GM15510 (cell line): ENCODE results near the gene SPRY1.

ENCODE experiments used
- POLR2A ChIP-seq: IDR thresholded peaks from 3 replicates; pipeline ENCODE4 v1.6.1; 2011; ENCODE audit warnings: borderline replicate concordance; ENCODE audit not compliant: insufficient read length; ENCODE audit errors: extremely low read depth

The SPRY1 gene, protein sequence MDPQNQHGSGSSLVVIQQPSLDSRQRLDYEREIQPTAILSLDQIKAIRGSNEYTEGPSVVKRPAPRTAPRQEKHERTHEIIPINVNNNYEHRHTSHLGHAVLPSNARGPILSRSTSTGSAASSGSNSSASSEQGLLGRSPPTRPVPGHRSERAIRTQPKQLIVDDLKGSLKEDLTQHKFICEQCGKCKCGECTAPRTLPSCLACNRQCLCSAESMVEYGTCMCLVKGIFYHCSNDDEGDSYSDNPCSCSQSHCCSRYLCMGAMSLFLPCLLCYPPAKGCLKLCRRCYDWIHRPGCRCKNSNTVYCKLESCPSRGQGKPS

DNA sequence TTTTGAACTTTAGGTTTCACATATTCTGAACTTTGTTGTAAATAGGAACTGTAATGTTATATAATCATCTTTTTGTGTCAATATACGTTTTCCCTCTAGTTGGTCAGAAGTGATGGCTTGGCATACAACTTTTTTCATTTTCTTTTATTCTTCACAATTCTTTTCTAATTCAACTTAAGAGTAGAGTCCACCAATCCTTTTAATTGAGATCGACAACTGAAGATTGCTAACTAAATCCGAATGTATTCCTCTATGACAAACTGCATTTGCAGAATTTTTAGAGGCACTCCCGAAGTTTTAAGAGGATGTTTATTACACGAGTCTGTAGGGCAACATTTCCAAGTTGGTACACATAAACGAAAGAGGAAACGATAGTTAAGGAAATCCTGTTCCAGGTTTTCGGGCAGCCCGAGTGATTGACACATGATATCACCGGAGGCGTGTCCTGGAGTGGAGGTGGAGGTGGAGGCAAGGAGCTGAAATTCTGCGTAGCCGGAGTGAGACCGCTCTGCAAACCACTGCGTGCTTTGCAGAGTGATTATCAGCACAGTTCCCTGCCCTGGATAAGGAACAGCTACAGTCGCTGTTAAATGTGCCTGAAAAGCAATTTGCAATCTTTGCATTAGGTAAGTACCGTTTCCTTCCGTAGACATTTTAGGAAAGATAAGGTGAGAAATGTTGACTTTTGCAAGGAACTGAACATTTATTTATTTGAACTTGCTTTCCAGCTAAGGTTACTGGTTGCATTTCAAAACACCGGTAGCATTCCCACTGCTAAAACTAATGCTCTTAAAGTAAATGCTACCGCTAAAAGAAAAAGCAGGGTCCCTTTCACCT is at the start of gene SPRY1:
SPRY1 (plus strand) TSS at position 489 of the 837 bp plus-strand sequence. CDS start 4,797 bp downstream, outside the sequence.
- no peak for TF ChIP-seq POLR2A

DNA sequence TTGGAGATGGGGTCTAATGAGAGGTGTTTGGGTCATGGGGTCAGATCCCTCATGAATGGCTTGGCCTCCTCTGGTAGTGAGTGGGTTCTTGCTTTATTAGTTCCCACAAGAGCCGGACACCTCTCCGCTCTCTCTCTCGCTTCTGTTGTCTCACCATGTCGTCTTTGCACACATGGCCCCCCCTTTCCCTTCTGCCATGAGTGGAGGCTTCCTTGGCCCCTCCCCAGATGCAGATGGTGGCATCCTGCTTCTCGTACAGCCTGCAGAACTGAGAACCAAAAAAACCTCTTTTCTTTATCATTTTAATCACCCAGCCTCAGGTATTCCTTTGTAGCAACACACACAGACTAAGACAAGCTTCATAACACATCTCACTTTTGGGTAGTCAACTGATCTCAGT is 49.6 kb upstream of the SPRY1 start:
- TF ChIP-seq POLR2A, result no peak

DNA sequence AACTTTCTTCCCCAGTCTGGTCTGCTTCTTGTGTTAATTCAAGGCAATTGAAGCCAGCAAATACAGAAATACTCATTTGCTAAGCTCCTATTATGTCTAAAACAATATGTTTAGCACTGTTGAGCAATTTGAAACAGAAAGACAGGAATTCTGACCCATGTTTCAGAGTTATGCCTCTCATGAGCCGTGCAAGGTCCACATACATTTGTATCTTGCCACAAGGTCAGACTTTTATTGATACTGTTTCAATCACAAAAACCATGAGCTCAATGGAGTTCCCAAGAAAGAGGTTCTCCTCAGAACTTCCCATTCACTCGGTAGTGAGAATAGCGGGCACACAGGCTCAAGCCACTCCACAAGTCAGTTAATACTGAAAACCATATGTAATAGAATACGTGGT is 47.6 kb upstream of the SPRY1 start:
- TF ChIP-seq POLR2A, result no peak

DNA sequence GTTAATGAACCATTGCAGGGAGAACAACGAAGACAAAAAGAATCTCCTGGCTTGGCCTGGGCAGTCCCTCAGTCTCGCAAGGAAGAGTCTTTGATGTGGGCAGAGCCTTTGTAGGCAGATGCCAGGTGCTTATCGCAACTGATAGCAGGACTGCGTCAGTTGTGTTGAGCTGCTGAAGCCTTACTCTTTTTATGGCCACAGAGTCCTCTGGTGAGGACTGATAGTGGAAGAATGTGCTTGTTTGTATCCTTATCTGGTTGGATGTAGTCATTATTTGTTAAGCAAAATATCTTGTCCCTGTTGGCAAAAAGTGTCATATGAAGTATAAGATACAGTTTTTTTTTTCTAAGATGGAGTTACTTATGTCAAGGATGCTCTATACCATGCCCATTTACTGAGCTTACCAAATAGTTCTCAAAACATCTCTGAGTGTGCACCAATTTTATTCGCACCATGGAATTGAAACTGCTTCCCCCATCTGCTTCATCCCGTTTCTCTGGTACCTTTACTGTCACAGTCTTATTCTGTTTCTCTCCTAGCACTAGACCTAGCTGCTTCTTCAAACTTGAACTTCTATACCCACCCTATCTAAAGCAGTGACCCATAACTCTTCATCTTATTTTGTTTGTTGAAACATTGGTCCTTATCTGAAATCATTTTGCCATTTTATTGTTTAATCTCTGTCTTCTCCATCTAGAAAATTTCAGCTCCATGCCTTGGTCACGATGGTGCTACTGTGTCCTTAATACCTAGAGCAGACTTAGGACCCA is 47.0 kb upstream of the SPRY1 start:
- TF ChIP-seq POLR2A, result no peak

DNA sequence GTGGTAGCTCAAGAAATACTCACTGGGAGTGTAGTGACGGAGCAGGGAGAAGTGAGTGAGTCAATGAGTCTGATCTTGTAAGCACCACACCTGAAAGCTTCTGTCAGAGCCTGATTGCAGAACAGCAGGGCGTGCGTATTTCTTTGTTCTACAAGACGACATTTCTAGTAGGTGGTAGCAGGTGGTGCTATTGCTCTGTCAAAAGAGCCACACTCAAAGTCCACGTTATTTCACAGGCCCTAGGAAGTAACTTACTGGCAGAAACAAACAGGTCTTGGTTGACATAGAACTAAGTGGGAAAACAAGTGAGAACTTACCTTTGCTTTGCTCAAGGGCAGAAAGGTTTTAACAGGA is 46.4 kb upstream of the SPRY1 start:
- no peak for TF ChIP-seq POLR2A

DNA sequence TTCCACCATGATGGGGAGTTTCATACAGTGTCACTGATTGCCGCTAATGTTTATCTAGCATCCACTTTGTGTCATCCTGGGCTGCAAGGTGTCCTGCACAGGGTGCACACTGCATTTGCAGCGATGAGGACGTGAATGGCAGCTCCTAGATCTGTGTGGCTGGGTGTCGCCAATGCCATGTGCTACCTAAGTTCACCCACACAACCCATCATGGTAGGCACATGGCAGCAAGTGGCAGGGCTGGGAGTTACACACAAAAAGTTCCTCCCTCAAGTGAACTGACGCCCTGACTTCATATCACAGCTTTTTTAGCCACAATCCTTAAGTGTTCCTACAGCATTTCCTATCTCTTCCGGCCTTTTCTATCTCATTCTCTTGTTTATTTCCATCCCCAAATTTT is 45.9 kb upstream of the SPRY1 start:
- TF ChIP-seq POLR2A, result no peak

DNA sequence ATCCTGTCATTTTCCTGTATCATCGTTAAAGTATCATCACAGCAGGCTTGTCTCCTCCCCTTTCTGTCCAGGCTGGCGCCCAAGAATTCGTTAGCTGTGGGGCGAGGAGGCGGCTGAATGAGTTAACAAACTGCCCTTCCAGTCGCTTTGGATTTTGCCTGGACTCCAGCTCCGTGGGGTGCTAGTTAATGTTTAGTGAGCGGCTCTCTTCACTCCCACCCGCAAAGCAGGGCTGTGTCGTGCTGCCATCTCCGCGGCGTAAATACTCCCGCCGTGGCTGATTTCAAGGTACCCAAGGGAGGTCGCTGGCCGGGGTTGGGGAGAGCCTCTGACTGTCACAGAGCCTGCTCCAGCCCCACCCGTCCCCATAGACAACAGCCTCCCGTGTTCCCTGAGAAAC is 44.9 kb upstream of the SPRY1 start:
- no peak for TF ChIP-seq POLR2A

DNA sequence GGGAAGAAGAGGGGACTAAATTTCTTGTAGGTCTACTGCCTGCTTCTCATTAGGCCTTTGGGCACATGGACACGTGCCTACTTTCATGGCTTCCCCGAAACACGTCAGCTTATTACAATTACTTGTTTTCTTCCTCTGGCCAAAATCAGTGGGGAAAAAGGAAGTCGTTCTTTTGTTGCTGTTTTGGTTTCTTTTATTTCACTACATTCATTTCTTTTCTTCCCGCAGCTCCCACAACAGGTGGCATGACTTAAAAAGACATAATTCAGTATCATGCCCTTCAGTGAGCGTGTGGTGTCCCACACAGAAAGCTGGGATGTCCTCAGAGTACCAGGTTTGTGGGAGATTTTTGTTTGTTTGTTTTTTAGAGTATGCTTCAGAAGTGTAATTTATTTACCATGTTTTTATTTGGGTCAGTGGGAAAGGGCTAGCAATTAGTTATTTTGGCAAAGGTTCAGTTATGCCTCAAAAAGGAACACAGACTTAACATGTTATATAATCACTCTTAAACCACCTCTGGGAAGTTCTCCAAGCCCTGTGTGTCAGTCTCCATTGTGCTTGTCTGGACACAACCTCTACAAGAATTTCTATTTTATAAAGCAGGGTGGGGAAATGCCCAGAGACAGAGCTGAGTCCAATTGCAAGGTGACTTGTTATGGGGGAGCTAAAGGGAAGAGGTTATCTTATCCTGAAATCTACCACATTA is 44.2 kb upstream of the SPRY1 start:
- TF ChIP-seq POLR2A, result no peak

DNA sequence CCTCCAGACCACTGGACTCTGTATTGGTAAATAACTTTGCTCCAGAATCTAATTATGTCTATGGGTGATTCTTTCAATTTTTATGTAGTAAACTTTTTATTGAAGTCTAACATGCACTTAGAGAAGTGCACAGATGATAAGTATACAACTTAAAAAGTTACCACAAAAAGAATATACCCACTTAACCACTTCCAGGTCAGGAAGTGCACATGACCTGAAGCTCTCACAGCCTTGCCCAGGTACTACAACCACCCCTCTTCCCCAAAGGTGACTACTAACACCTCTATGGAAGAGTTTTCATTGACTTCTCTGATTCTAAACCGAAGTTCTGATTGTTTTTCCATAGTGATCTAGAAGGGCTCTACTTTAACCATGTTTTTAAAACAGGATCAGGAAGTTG is 43.6 kb upstream of the SPRY1 start:
- no peak for TF ChIP-seq POLR2A

DNA sequence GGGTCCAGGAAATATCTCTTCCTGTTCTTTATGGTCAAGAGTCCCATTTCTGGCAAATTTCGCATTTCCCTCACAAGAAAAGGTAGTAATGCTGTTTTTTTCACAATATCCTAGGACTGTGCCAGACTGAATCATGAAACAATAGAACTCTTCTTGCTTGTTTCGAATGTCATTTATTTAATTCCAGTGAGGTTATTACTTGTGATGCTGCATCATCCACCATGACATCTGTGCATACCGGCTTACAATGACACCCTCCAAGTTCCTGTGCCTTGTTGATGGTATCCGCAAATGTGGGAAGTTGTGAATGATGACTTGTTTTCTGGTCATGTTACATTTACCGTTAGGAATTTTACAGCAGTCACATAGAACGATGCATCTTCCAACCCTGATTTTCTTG is 42.9 kb upstream of the SPRY1 start:
- no peak for TF ChIP-seq POLR2A

DNA sequence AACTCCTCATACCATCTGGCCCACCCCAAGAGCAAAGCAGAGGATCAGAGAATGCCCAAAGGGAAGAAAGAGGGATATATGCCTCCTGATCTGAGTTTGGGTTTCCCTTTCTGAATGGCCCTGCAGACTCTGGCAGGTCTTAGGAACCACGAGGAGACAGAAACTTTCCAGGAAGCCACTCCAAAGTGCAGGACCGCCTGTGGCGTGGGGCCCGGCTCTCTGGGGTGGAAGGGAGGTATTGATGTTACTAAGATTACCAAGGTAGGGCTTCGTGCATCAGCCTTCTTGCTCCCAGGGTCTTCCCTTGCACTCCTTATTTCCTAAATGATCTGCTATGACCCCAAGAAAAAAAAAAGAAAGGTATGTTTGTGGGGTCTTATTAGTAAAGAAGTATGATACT is 41.9 kb upstream of the SPRY1 start:
- no peak for TF ChIP-seq POLR2A

DNA sequence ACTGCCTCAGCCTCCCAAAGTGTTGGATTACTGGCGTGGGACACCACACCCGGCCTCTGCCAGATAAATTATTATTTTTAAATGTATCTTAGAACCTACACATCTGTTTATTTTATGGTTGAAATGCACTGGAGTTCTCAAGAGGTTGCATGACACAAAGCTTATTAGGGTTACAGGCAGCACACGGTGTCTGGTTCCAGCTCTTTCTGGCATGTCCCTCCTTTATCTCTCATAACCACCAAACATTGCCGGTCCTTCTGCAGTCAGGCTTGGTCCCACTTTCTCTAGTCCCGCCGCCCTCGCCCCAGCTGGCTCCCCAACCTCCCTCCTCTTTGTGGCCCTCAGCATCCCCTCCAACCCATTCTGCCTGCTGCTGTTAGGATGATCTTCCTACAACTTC is 39.7 kb upstream of the SPRY1 start:
- TF ChIP-seq POLR2A, result no peak

DNA sequence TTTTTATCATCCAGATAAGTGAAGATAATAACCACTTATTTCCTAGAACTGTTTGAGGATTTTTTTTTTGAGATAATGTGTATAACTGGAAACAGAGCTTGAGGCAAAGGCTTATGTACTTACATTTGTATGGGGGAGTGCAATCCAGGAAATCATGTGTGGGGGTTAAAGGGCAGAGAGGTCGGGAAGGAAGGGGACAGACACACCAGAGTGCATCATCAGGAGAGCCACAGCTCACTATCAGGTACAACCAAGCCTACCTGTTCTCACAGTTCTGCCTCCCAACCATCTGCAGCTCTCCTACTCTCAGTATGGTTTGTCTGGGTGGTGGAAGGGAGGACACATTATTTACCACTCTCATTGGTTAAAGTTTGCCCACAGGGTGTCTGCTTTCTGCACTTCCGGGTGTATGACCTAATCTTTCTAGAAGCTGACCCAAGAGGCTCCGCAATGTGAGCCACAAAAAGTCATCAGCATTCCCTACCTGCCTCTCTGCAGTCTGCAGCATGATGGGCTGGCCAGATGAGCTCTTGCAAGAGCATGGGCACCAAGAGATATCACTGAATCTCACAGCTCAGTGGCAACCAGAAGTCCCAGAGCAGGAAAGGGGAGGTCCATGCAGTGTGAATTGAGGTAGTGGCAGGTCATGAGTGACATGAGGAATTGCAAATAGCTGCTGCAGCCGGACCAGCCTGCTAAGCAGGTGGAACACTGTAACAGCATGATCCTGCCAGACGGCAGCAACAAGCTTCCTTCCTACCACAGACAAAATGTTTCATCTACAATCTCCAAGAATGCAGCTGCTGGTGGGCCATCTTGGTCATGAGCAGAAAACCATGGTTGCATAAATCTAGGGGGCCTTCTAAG is 36.9 kb upstream of the SPRY1 start:
- TF ChIP-seq POLR2A, result no peak

DNA sequence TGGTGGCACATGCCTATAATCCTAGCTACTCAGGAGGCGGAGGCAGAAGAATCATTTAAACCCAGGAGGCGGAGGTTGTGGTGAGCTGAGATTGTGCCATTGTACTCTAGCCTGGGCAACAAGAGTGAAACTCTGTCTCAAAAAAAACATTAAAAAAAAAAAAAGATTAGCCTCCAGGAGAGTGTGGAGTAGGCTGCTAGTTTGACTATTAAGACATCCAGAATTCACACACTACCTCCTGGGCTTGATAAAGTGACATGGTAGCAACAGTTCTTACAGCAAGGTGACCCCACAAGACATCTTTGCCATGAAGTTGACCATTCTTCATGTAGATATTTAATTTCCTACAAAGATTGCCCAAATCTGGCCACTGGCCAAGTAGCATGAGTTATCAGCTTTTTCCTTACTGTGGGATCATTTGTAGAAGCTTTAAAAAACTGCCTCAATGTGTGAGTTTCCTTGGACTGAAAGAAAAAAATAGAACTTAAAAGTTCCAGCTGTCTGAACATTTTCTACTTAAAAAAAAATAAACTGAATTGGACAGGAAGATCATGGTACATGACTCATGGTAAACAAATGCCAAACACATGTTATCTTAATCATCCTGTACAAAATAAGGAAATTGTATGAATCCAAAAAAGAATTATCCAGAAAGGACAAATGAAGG is 35.3 kb upstream of the SPRY1 start:
- no peak for TF ChIP-seq POLR2A

DNA sequence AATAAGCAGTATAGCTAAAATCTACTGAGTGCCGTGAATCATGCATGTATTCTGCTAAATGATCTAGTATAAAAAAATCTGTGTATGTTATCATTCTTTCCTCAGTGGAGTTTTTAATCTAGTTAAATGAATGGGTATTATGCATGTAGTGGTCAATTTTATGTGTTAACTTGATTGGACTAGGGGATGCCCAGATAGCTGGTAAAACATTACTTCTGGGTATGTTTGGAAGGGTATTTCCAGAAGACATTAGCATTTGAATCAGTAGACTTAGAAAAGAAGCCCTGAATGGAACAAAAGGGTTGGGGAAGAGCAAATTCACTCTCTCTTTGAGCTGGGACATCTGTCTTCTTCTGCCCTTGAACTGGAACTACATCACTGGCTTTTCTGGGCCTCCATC is 34.5 kb upstream of the SPRY1 start:
- TF ChIP-seq POLR2A, result no peak
